Ramos (cell line): ENCODE measurements around the gene CLCN6.

ENCODE experiments used
- in situ Hi-C: fragments of 300-500 bp; cut with MboI; formaldehyde crosslinking; loops from one replicate; pipeline ENCODE4 v1.14.3; 2022; ENCODE audit warnings: low sequenced_read_pairs; ENCODE audit not compliant: unreplicated experiment

Gene CLCN6

GRCh38 chr1:11891433-11892186, 85.6 kb downstream of the CLCN6 start:
- in situ Hi-C loops: no loop called here
